ENCODE measurements around the gene OSCP1. TPM values are rescaled to one million over a fixed set of nuclear protein-coding genes. Genes with fewer than 3 reads are reported as not detected.

OSCP1 gene
- polyA plus RNA-seq, 4 donors = 10.2 to 23.9 (median 21.5) TPM

DNA sequence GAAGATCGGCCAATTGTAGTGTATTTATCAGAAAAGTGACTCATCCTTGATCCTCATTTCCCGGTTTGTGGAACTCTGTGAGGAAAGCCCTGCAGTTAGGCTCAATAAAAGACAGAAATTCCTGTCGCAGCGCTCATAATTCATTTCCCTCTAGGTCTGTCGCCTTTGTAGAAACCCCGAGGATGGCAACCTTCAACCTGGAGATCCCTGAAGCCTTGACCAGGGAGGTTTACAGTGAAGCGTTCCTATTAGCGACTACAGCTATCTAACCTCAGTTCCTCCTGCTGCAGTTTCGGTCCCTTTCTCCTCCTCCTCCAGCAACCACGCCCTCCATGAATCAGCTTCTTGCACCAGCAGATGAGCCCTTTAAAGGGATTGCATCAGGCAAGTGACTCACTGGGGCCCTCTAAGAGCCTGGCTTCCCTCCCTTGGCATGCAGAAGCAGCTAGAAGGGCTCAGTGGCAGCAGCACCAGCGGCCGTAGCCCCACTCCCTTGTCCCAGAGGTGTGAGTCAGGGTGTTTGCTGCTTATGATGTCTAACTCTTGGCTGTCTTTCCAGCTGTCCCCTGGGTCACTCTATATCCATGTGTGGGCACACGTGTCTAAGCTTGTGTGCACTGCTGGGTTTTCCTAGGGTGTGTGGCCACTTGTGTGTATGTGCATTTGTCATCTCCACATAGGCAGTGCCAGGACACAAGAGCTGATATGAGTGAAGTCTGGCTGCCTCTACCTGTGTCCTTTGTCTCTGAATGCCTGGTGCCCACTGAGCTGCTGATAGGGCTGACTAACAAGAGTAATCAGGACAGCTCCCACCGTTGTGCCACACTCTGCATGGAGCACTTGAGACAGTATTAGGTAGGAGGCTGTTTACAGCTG, 63.7 kb downstream of the OSCP1 start:
- no peak for DNase-seq (ENCODE audit: low read depth in 4 of 4, low spot score in 3 of 4)

DNA sequence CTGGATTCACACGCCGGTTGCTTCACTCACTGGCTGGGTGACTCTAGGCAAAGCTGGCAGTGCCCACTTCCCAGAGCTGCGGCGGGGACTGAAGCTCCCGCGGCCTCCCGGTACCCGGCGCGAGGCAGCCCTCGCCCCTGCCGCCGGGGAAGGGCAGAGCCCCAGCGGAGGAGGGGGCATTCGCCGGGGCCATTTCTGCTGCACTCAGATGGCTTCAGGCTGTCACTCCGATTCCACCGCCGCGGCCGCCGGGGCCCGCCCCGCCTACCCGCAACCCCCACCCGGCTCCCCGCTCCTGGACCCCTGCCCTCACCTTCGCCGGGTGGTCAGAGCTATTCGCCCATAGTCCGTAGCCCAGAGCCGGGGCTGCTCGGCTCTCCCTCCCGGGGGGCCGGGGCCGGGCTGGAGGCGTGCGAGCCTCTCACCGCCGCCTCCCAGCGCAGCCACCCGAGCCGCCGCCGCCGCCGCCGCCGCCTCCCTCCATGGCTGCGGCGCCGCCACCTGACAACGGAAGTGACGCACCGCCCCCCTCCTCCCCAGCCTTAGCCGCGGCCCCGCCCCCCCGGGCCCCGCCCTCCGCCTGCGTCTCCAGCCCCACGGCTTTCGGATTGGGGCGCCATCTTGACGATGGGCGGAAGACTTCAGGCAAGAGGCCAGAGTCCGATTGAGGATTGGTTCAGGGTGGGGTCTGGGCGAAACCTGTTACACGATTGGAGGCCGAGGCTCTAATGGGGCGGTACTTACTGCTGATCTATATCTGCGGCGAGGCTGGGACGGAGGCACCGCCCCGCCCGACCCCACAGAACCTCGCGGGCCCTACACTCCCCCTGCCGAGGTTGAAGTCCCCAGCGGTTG, 64.6 kb downstream of the OSCP1 start, which contains the start of gene STK40:
Gene STK40, minus strand, starts transcription at position 515 of the 855 bp plus-strand sequence. CDS start 24,592 bp downstream, outside the sequence.
- peak; percentile 94 to 97 (median 97) for DNase-seq (ENCODE audit: low read depth in 4 of 4, low spot score in 3 of 4)

DNA sequence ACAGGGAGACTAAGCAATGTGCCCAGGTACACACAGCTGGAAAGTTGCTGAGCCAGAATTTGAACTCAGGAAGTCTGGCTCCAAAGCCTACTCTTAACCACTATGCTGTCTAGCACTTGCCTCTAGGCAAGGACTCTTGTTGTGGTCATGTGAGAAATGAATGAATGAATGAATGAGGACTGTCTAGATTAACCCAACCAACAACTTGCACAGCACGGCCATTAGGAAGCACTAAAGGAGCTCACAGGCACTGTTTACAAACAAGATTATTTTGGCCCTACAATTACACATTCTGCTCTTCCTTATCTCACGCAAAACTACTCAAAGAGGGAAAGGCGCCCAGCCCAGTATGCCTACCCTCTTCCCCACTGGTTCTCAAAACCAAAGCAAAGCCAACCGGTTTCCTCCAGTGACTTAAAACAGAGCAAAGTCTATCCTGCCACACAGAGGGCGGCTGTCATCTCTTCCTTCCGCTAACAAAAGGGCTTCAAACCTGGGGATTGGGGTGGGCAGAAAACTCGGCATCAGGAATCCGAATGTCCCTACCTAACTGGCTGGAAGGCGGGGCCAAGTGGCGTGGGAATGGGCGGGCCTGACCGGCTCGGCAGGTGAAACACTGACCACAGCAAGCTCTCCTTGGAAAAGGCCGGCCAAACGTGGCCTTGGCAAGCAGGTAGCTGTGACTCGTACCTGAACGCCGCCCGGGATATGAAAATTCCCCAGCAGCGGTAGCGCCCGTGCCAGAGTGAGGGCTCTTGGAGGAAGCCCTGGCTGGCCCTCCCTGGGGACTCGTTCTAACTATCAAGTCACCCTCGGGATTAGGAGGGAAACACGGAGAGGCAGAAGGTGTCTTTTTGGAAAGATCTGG, 65.5 kb downstream of the OSCP1 start:
- DNase-seq (ENCODE audit: low read depth in 4 of 4, low spot score in 3 of 4) = no peak

DNA sequence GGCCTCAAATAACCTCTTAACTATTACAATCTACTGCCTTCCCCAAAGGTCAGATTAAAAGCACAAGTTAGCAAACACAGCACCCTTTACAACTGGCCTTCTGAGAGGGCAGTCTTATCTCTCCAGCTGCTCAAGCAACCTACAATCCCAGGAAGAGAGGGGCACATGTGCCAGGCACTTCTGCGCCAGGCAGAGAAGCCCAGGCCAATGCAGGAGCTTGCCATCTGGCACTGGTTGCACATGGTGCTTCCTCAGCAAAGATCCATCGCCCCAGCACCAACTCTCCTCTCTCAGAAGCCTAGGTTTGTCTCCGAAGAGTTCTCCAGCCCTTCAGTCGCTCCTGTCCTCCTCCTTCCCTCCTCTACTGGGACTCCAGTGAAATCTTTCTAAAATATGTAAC, 67.0 kb downstream of the OSCP1 start:
- DNase-seq (ENCODE audit: low read depth in 4 of 4, low spot score in 3 of 4) = no peak

DNA sequence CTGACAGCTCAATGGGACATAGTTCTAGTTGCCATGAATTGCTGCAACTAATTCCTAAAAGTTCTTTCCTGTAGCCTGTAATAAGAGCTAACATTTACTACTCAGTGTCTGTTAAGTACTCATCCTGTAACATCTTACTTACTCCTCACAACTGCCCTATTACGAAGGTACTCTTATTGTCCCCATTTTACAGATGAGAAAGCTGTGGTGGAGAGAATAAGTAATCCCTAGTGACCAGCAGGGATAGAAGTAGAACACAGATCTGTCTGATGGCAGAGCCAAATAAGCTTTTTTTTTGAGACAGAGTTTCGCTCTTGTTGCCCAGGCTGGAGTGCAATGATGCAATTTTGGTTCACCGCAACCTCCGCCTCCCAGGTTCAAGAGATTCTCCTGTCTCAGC, 67.6 kb downstream of the OSCP1 start:
- no peak for DNase-seq (ENCODE audit: low read depth in 4 of 4, low spot score in 3 of 4)

DNA sequence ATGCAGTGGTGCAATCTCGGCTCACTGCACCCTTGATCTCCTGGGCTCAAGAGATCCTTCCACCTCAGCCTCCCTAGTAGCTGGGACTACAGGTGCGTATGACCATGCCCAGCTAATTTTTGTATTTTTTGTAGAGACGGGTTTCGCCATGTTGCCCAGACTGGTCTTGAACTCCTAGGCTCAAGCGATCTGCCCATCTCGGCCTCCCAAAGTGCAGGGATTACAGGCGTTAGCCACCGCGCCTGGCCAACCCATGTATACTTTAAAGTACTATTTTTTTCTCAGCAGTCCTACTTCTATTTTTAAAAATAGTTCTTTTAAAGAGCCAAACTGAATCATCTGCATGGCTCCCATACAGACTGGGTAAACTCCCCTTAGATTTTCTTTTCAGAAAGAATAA, 68.0 kb downstream of the OSCP1 start:
- DNase-seq (ENCODE audit: low read depth in 4 of 4, low spot score in 3 of 4) = no peak

DNA sequence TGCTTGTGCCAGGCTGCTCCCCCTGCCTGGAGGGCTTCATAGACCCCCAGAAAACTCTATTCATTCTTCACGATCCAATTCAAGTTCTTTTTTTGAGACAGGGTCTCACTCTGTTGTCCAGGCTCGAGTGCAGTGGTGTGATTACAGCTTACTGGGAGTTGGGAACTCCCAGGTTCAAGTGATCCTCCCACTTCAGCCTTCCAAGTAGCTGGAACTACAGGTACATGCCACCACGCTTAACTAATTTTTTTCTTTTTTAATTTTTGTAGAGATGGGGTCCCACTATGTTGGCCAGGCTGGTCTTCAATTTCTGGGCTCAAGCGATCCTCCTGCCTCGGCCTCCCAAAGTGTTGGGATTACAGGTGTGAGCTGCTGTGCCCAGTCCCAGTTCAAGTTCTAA, 68.8 kb downstream of the OSCP1 start:
- no peak for DNase-seq (ENCODE audit: low read depth in 4 of 4, low spot score in 3 of 4)

DNA sequence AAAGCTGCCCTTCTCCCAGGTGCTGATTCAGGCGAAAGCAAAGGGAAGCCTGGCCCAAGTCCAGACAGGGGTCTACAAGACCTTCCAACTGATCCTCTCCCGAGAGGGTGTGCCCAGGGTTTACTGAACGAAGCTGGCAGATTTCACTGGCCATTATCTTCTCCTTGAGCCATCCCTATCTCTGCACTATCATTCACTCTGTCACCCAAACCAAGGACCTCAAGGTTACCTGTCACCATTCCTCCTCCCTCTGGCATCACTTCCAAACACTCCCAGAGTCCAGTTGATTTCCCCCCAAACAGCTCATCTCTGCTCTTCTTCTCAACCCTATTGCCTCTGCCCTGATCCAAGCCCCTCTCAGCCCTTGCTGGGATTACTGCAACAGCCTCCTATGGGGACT, 69.5 kb downstream of the OSCP1 start:
- DNase-seq (ENCODE audit: low read depth in 4 of 4, low spot score in 3 of 4) = no peak

DNA sequence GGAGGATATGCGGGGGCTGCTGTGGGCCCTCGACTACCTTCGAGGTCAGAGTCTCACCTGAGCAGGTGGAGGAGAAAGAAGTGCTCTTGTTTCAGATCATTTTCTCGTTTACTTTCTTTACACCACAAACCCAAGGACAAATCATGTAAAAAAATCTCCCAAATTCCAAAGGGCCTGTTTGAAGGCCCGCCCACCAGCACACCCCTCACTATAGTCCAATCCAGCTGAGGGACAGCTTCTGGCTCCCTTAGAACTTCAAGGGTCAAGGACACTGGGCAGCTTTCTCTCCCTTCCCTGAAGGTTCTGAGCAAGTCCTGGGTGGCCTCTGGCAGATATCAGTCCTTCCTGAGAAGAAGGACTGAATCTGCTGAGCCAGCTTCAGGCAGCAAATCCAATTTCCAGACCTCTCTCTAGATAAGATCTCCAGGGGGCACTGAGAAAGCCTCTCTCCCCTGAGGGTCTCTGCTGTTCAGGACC, 70.1 kb downstream of the OSCP1 start:
- DNase-seq (ENCODE audit: low read depth in 4 of 4, low spot score in 3 of 4) = no peak

DNA sequence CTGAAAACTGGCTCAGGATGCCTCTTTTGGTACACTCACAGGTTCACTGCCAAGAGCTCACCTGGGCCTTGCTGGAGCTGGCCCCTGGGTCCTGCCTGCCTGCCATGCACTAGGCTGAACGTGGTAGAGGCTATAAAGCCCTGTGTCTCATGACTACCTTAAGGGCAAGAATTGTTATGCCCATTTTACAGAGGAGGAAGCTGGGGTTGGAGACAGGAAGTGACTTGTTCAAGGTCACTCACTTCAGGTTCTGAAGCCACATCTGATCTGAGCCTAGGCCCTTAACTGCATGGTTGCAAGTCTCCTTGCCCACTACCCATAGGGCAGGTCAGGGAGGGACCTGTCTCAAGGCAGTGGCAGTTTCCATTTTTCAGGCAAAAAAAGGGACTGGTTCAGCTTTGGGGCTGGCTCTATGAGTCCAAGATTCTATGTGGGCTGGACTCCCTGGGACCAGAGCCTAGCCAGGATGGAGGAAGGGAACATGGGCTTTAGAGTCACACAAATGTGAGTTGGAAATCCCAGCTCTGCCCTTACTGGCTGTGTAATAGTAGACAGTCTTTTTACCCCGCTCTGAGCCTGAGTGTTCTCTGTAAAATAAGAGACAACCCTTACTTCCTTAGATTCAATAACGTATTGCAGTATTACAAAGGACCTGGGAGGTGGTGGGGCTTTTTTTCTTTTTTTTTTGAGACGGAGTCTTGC, 72.3 kb downstream of the OSCP1 start:
- no peak for DNase-seq (ENCODE audit: low read depth in 4 of 4, low spot score in 3 of 4)

DNA sequence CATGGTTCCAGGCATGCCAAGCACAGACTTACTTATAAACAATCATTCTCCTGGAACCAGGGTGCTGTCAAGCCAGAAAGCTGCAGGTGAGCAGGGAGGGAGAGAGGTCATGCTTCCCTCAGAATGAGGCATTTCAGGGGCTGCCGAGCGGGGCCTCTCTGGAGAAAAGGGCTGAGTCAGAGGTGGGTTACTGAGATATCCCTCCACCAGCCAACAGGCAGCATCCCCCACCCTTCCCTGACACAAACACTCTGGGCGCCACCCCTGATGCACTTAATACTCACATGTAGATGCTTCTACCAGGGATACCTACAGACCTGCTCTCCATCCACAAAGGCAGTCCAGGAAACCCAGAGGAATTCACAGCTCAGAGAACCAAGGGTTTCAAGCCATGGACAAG, 77.6 kb downstream of the OSCP1 start:
- no peak for DNase-seq (ENCODE audit: low read depth in 4 of 4, low spot score in 3 of 4)

DNA sequence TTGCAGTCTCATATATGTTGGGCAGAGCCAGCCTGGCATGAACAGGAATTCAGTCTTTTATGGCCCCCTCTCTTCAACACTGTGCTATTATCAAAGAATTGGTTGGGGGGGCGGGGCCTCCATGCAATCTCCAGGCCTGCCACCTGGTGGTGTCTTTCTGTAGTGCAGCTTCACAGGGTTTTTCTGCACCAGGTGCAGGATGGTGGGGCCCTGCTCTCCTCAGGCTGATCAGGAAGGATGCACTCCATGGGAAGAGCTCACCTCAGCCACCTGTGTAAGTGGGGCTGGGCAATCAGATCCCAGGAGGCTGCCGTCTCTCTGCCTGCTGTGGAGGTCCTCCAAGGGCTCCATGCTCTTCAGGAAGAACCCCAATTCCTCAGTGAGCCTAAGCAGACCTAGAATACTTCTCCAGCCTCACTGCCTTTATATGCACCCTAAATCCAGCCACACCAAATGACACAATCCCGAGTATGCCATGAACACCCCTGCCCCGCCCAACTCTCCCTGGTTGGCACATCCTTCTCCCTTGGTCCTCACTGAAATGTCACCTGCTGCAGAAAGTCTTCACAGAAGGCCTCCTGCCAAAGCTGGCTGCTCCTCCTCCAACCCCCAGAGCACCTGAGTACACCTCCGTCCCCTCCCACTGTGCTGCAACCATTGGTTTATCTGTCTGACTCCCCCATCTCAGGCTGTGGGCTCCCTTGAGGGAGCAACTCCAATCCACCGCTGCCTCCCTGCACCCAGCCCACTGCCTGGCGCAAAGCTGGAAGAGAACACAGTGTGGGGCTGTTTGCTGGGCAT, 81.0 kb downstream of the OSCP1 start:
- no peak for DNase-seq (ENCODE audit: low read depth in 4 of 4, low spot score in 3 of 4)

Other genes with a start within 250 kb of the OSCP1 start
- 100 to 1,000 TPM; 109 to 147 (median 143) TPM for gene THRAP3, start 226.0 kb downstream of the OSCP1 start, polyA plus RNA-seq (ENCODE audit: insufficient read length in 4 of 4)
- 10 to 100 TPM; 19.3 to 34.7 (median 23.4) TPM for gene SH3D21, start 144.1 kb downstream of the OSCP1 start, polyA plus RNA-seq (ENCODE audit: insufficient read length in 4 of 4)
- 100 to 1,000 TPM in 1 of 4 donors, 10 to 100 TPM in 3; 39.3 to 107 (median 53.5) TPM for gene EVA1B, start 126.8 kb downstream of the OSCP1 start, polyA plus RNA-seq (ENCODE audit: insufficient read length in 4 of 4)
- gene STK40, start 64.5 kb downstream of the OSCP1 start, polyA plus RNA-seq (ENCODE audit: insufficient read length in 4 of 4) = 10 to 100 TPM; 31.5 to 44.7 (median 41.1) TPM
- 10 to 100 TPM; 22.0 to 28.0 (median 26.1) TPM for gene LSM10, start 52.5 kb downstream of the OSCP1 start, polyA plus RNA-seq (ENCODE audit: insufficient read length in 4 of 4)
- gene MRPS15, start 13.9 kb upstream of the OSCP1 start, polyA plus RNA-seq (ENCODE audit: insufficient read length in 4 of 4) = 10 to 100 TPM; 50.0 to 78.4 (median 70.3) TPM
- 1 to 10 TPM; 1.8 to 7.6 (median 4.4) TPM for gene CSF3R, start 32.5 kb upstream of the OSCP1 start, polyA plus RNA-seq (ENCODE audit: insufficient read length in 4 of 4)